CD14-positive monocyte (primary cell): ENCODE results near the gene ZRANB1. TPM values are rescaled to one million over a fixed set of nuclear protein-coding genes. Genes with fewer than 3 reads are reported as not detected.

Experiments
- DNase-seq, 3 donors: peaks; one replicate each; pipeline ENCODE4 v3.0.0-alpha.2; 2011 to 2022
- H2AFZ ChIP-seq: 2 replicates; pipeline ENCODE4 v1.6.0; 2012; ENCODE audit warnings: mild to moderate bottlenecking, low read depth, low read length, inconsistent platforms; ENCODE audit not compliant: insufficient read depth, poor library complexity, severe bottlenecking
- H3K27ac ChIP-seq, 2 donors: 1 replicate in 1 of 2; 2 replicates in 1 of 2; pipeline ENCODE4 v1.5.1; 2012 to 2013; ENCODE audit warnings: low read length in 2 of 2, control low read depth in 1 of 2, inconsistent platforms in 1 of 2, low read depth in 1 of 2, mild to moderate bottlenecking in 1 of 2
- H3K27me3 ChIP-seq, 2 donors: one replicate each; pipeline versions ENCODE4 v1.6.0 to v1.6.1; 2011 to 2013; ENCODE audit warnings: low read length in 2 of 2; ENCODE audit not compliant: control insufficient read depth in 2 of 2, insufficient read depth in 2 of 2
- H3K36me3 ChIP-seq, 2 donors: replicated peaks in 1 of 2; 1 replicate in 1 of 2; 2 replicates in 1 of 2; pipeline versions ENCODE4 v1.5.1 to v1.6.1; 2012 to 2013; ENCODE audit warnings: low read length in 2 of 2, control low read depth in 1 of 2, inconsistent platforms in 1 of 2, mild to moderate bottlenecking in 1 of 2; ENCODE audit not compliant: insufficient read depth in 2 of 2, control insufficient read depth in 1 of 2
- H3K4me1 ChIP-seq, 2 donors: 1 replicate in 1 of 2; 2 replicates in 1 of 2; pipeline versions ENCODE4 v1.5.1 to v1.6.1; 2012 to 2013; ENCODE audit warnings: low read length in 2 of 2, control low read depth in 1 of 2, inconsistent platforms in 1 of 2, mild to moderate bottlenecking in 1 of 2, moderate library complexity in 1 of 2; ENCODE audit not compliant: insufficient read depth in 2 of 2, control insufficient read depth in 1 of 2
- H3K4me2 ChIP-seq: replicated peaks from 2 replicates; pipeline ENCODE3; 2012; ENCODE audit warnings: low read length, moderate library complexity, mild to moderate bottlenecking; ENCODE audit not compliant: poor library complexity, severe bottlenecking; ENCODE audit errors: extremely low read depth
- H3K4me3 ChIP-seq, 3 experiments: fragments of 200-600 bp in 1 of 3; sonication (generic) in 1 of 3; replicated peaks in 1 of 3; 1 replicate in 2 of 3; 2 replicates in 1 of 3; pipeline ENCODE4 v1.5.1; 2011 to 2013; ENCODE audit warnings: low read length in 3 of 3, mild to moderate bottlenecking in 3 of 3, control low read depth in 2 of 3, low read depth in 2 of 3, inconsistent platforms in 1 of 3, moderate library complexity in 1 of 3
- H3K79me2 ChIP-seq: 2 replicates; pipeline ENCODE4 v1.6.0; 2012; ENCODE audit warnings: mild to moderate bottlenecking, control low read depth, inconsistent platforms, low read length, moderate library complexity; ENCODE audit not compliant: insufficient read depth
- H3K9ac ChIP-seq: 2 replicates; pipeline ENCODE4 v1.6.0; 2017; ENCODE audit warnings: low read length, mild to moderate bottlenecking; ENCODE audit not compliant: insufficient read depth, poor library complexity, severe bottlenecking
- H3K9me3 ChIP-seq, 2 donors: replicated peaks in 1 of 2; 1 replicate in 1 of 2; 2 replicates in 1 of 2; pipeline versions ENCODE4 v1.5.1 to v1.6.1; 2012 to 2013; ENCODE audit warnings: low read length in 2 of 2, control low read depth in 1 of 2; ENCODE audit not compliant: control insufficient read depth in 1 of 2, insufficient read depth in 1 of 2
- H4K20me1 ChIP-seq: 2 replicates; pipeline ENCODE4 v1.6.0; 2012; ENCODE audit warnings: mild to moderate bottlenecking, low read length, control low read depth, moderate library complexity; ENCODE audit not compliant: insufficient read depth
- H3K27ac Mint-ChIP-seq, 7 donors: one replicate each; pipeline ENCODE4 v1.8.0; 2020; ENCODE audit warnings: mild to moderate bottlenecking in 7 of 7, mixed read lengths in 7 of 7, moderate library complexity in 6 of 7, inconsistent platforms in 2 of 7
- H3K27me3 Mint-ChIP-seq, 3 donors: one replicate each; pipeline ENCODE4 v1.8.0; 2021 to 2022; ENCODE audit warnings: low read depth in 3 of 3, mild to moderate bottlenecking in 3 of 3, mixed read lengths in 3 of 3, moderate library complexity in 3 of 3, inconsistent platforms in 1 of 3
- H3K36me3 Mint-ChIP-seq, 2 donors: one replicate each; pipeline ENCODE4 v1.8.0; 2020; ENCODE audit warnings: mixed read lengths in 2 of 2, inconsistent platforms in 1 of 2, mild to moderate bottlenecking in 1 of 2
- H3K4me1 Mint-ChIP-seq: one replicate; pipeline ENCODE4 v1.8.0; 2020; ENCODE audit warnings: mild to moderate bottlenecking, mixed read lengths
- H3K4me3 Mint-ChIP-seq, 2 donors: one replicate each; pipeline ENCODE4 v1.8.0; 2020; ENCODE audit warnings: mild to moderate bottlenecking in 2 of 2, mixed read lengths in 2 of 2, moderate library complexity in 1 of 2
- H3K9me3 Mint-ChIP-seq, 7 donors: one replicate each; pipeline ENCODE4 v1.8.0; 2020 to 2022; ENCODE audit warnings: mixed read lengths in 7 of 7, mild to moderate bottlenecking in 6 of 7, moderate library complexity in 6 of 7, inconsistent platforms in 2 of 7
- WGBS: methylation state at CpG from one replicate; pipeline ENCODE4 v1.1.5; 2013; ENCODE audit warnings: missing lambda C conversion rate; ENCODE audit not compliant: insufficient coverage; 5-methylcytosine and 5-hydroxymethylcytosine counted together
- intact Hi-C, 2 donors: fragments of 100-400 bp; cut with micrococcal nuclease; formaldehyde crosslinking; loops; one replicate each; pipeline versions ENCODE4 v1.15.0 to v1.15.1; 2023
- polyA plus RNA-seq, 3 donors: library from polyadenylated mRNA; depleted of rRNA in 1 of 3; unstranded in 2 of 3; stranded (reverse) in 1 of 3; fragments of 300-500 nt in 2 of 3; fragments of >200 nt in 1 of 3; fragmentation: Illumina TruSeq in 2 of 3; gene quantifications; 1 replicate in 2 of 3; 2 replicates in 1 of 3; pipeline ENCODE4 v1.2.3, GENCODE V29; 2012 to 2021
- TF ChIP-seq, protein P1 (sequence below): fragments of 200-600 bp; IDR thresholded peaks from one replicate; pipeline ENCODE4 v1.8.0; 2022; ENCODE audit warnings: antibody characterized with exemption, mild to moderate bottlenecking

Gene ZRANB1
- polyA plus RNA-seq, 3 donors: 2.7 to 5.6 (median 3.1) TPM

DNA sequence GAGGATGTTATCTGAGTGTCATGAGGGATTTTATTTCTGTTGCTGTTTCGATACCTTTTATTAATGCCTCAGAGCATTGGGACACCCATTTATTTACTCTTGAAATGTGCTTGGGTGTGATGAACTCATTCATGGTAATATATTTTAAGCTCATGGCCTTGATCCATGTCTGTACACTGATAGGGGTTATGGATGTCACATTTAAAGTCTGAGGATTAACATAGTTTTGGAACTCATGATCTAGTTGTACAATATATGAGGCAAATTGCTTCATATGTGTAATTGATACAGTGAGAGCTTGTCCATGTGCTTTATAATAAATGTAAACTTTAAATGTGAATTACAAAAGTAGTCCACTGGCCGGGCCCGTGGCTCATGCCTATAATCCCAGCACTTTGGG lies 23.0 kb upstream of the ZRANB1 start:
- WGBS: 100% methylated on average over 2 of the region's 3 CpGs
- intact Hi-C loops: loop anchor here (5.0 to 10.0 kb wide), 8 partner anchors 43 to 798 kb away; partner anchors contain the start of genes EDRF1 (in 2 of the 2), ABRAXAS2 (in 1 of the 2) and EEF1AKMT2 (in 1 of the 2)
- Histone ChIP-seq H3K9ac (no peak overlapping the region), H3K27ac (no peak overlapping the region), H3K4me1 (peaks cover 18 to 20% of the 10 kb centered on the region in 2 donors), H3K27me3 (no peaks in the 10 kb centered on the region), H4K20me1 (peaks cover 62% of the 10 kb centered on the region), H3K4me3 (peak overlapping the region in 1 of 3 experiments; percentile 93), H3K79me2 (peaks cover 68% of the 10 kb centered on the region), H2AFZ (no peak overlapping the region), H3K4me2 (peak overlapping the region; percentile 96), H3K36me3 (no peaks in the 10 kb centered on the region), H3K9me3 (no peaks in the 10 kb centered on the region)
- Mint-ChIP-seq H3K4me3 (peak overlapping the region in 1 of 2 donors; percentile 94), H3K36me3 (peaks cover 2 to 9% of the 10 kb centered on the region in 2 donors), H3K27me3 (peaks cover 0 to 3% (median 0%) of the 10 kb centered on the region in 3 donors), H3K9me3 (no peaks in the 10 kb centered on the region), H3K27ac (no peak overlapping the region), H3K4me1 (peaks cover 28% of the 10 kb centered on the region)
- no peak for DNase-seq
- TF ChIP-seq, protein P1, sequence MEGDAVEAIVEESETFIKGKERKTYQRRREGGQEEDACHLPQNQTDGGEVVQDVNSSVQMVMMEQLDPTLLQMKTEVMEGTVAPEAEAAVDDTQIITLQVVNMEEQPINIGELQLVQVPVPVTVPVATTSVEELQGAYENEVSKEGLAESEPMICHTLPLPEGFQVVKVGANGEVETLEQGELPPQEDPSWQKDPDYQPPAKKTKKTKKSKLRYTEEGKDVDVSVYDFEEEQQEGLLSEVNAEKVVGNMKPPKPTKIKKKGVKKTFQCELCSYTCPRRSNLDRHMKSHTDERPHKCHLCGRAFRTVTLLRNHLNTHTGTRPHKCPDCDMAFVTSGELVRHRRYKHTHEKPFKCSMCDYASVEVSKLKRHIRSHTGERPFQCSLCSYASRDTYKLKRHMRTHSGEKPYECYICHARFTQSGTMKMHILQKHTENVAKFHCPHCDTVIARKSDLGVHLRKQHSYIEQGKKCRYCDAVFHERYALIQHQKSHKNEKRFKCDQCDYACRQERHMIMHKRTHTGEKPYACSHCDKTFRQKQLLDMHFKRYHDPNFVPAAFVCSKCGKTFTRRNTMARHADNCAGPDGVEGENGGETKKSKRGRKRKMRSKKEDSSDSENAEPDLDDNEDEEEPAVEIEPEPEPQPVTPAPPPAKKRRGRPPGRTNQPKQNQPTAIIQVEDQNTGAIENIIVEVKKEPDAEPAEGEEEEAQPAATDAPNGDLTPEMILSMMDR: no peak

- Mint-ChIP-seq H3K27ac (no peak overlapping the region), H3K27me3 (peaks cover 0 to 6% (median 0%) of the 10 kb centered on the region in 3 donors), H3K4me3 (no peak overlapping the region), H3K36me3 (peaks cover 2 to 9% of the 10 kb centered on the region in 2 donors), H3K9me3 (no peaks in the 10 kb centered on the region), H3K4me1 (peaks cover 36% of the 10 kb centered on the region)
- H4K20me1 ChIP-seq: peaks cover 86% of the 10 kb centered on the region
- H2AFZ ChIP-seq: no peak overlapping the region
- WGBS: no CpG with 5 or more reads among the region's 1 CpG
- intact Hi-C loops: no loop called here
- H3K4me1 ChIP-seq: peaks cover 26 to 29% of the 10 kb centered on the region in 2 donors
- no peaks in the 10 kb centered on the region for H3K27me3 ChIP-seq
- no peak overlapping the region for H3K4me3 ChIP-seq
- H3K79me2 ChIP-seq: peaks cover 91% of the 10 kb centered on the region
- H3K36me3 ChIP-seq: no peaks in the 10 kb centered on the region
- H3K4me2 ChIP-seq: no peak overlapping the region
- no peak for DNase-seq
- H3K27ac ChIP-seq: no peak overlapping the region
- no peak overlapping the region for H3K9ac ChIP-seq
- no peaks in the 10 kb centered on the region for H3K9me3 ChIP-seq
- TF ChIP-seq, protein P1: no peak
Observed at GRCh38 chr10:124921261-124921660, 20.7 kb upstream of the ZRANB1 start.
